Glutamatergic neuron (in vitro differentiated cells): Measurements from ENCODE around the gene SMTNL1. TPM values are rescaled to one million over a fixed set of nuclear protein-coding genes. Genes with fewer than 3 reads are reported as not detected.

ENCODE experiments used
- DNase-seq: peaks from one replicate; pipeline ENCODE4 v3.0.0; 2022
- H3K27ac Mint-ChIP-seq: one replicate; pipeline ENCODE4 v1.8.0; 2020; ENCODE audit warnings: mild to moderate bottlenecking, mixed read lengths, inconsistent platforms; ENCODE audit not compliant: unreplicated experiment
- H3K27me3 Mint-ChIP-seq: one replicate; pipeline ENCODE4 v1.8.0; 2020; ENCODE audit warnings: mild to moderate bottlenecking, moderate library complexity, mixed read lengths, inconsistent platforms; ENCODE audit not compliant: unreplicated experiment
- H3K36me3 Mint-ChIP-seq: one replicate; pipeline ENCODE4 v1.8.0; 2020; ENCODE audit warnings: mild to moderate bottlenecking, mixed read lengths, inconsistent platforms; ENCODE audit not compliant: unreplicated experiment
- H3K4me1 Mint-ChIP-seq: one replicate; pipeline ENCODE4 v1.8.0; 2020; ENCODE audit warnings: mild to moderate bottlenecking, low read depth, mixed read lengths, inconsistent platforms; ENCODE audit not compliant: unreplicated experiment
- H3K4me3 Mint-ChIP-seq: one replicate; pipeline ENCODE4 v1.8.0; 2020; ENCODE audit warnings: mild to moderate bottlenecking, mixed read lengths, inconsistent platforms; ENCODE audit not compliant: unreplicated experiment
- H3K9me3 Mint-ChIP-seq: one replicate; pipeline ENCODE4 v1.8.0; 2020; ENCODE audit warnings: mild to moderate bottlenecking, moderate library complexity, mixed read lengths, inconsistent platforms; ENCODE audit not compliant: unreplicated experiment
- total RNA-seq: library from RNA; stranded (reverse); fragmentation: NEBNext Ultra II Directional; extraction: Animal tissue kit (Norgen Biotek cat#: 25700); gene quantifications from one replicate; pipeline ENCODE4 v1.2.1, GENCODE V29; 2021; ENCODE audit not compliant: unreplicated experiment
- TF ChIP-seq, protein P1 (sequence below): fragments of 200-600 bp; sonication (generic); IDR thresholded peaks from one replicate; pipeline ENCODE4 v1.5.0; 2021; ENCODE audit not compliant: partially characterized antibody, unreplicated experiment

Gene SMTNL1
- total RNA-seq, 1 donor from 2014 or later, result not detected

DNA sequence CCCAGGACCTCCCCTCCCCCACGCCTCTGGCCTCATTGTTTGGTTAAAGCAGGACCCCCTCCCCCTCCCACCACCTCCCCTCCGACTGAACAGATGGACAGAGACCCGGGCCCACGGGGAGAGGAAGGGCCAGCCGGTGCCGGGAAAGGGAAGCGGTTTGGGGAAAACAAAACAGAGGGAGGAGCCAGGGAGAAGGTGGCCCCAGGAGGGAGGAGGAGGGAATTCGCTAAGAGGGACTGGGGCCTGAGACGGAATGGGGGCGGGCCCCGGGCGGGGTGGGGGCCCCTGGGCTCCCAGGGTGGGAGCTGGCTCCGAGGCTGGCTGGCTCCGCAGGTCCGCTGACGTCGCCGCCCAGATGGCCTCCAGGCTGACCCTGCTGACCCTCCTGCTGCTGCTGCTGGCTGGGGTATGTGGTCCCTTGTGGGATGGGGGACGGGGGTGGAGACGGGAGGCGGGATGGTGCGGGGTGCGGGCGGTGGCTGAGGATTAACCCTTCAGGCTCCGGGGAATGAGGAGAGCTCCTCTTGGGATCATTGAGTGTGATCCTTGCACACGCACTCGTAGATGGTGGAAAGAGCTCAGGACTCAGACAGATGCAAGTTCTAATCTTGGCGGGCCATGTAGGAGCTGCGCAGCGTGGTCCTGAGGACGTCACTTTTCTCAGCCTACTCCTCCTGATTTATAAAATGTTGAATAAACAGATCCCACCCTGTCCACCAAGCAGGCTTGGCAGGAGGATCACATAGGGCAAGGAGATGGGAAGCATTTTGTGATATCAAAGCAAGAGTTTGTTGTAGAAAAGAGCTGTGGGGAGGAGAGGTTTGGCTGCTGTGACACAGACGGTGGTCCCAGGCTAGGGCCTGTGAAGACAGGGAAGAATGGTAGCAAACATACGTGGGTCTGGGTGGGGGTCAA lies 60.8 kb downstream of the SMTNL1 start:
- Mint-ChIP-seq H3K36me3 (no peaks in the 10 kb centered on the region), H3K27ac (peak overlapping the region; percentile 99), H3K4me1 (peaks cover 46% of the 10 kb centered on the region)

DNA sequence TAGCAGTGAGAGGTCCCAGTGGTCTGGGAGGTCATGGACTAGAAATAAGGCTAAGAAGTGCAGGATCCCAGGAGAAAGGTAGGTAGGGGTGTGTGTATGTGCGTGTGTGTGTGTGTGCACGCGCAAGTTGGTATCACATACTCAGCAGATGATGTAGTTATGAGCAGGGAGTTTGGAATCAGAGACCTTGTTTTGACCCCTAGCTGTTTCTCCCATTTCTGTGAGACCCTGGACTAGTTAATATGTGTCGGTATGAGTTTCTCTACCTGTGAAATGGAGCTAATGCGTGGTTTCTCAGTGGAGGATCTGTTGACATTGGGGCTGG lies 61.4 kb downstream of the SMTNL1 start:
- H3K27ac Mint-ChIP-seq, result peak overlapping the region; percentile 99
- no peak for DNase-seq
- peaks cover 46% of the 10 kb centered on the region for H3K4me1 Mint-ChIP-seq

More for the DNA sequence above, 60.8 kb downstream of the SMTNL1 start:
- Mint-ChIP-seq H3K9me3 (peaks cover 17% of the 10 kb centered on the region), H3K4me3 (peak overlapping the region; percentile 94), H3K27me3 (peaks cover 12% of the 10 kb centered on the region)
- TF ChIP-seq, protein P1, sequence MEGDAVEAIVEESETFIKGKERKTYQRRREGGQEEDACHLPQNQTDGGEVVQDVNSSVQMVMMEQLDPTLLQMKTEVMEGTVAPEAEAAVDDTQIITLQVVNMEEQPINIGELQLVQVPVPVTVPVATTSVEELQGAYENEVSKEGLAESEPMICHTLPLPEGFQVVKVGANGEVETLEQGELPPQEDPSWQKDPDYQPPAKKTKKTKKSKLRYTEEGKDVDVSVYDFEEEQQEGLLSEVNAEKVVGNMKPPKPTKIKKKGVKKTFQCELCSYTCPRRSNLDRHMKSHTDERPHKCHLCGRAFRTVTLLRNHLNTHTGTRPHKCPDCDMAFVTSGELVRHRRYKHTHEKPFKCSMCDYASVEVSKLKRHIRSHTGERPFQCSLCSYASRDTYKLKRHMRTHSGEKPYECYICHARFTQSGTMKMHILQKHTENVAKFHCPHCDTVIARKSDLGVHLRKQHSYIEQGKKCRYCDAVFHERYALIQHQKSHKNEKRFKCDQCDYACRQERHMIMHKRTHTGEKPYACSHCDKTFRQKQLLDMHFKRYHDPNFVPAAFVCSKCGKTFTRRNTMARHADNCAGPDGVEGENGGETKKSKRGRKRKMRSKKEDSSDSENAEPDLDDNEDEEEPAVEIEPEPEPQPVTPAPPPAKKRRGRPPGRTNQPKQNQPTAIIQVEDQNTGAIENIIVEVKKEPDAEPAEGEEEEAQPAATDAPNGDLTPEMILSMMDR, result no peak
- peak; percentile 97 for DNase-seq

DNA sequence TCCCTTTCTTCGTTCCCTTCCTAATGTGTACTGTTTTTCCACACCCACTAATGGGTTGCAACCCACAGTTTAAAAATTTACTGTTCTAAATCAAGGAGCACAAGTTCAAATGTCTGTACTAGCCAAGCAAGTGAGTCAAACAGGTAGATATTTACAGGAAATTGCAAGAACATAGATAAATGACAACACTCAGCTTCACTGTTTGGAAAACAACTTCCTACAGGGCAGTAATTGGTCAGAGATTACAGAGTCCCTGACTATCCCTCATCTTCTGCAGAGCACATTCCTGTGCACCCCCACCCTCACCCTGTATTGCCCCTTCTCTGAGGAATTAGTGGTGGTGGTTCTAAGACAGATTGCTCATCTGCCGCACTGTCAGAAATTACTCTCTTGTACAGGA lies 62.0 kb downstream of the SMTNL1 start:
- DNase-seq, result no peak
- peaks cover 12% of the 10 kb centered on the region for H3K27me3 Mint-ChIP-seq
- TF ChIP-seq, protein P1, result no peak
- H3K9me3 Mint-ChIP-seq, result peaks cover 17% of the 10 kb centered on the region
- H3K4me3 Mint-ChIP-seq, result peak overlapping the region; percentile 94
- H3K27ac Mint-ChIP-seq, result peak overlapping the region; percentile 99
- peaks cover 43% of the 10 kb centered on the region for H3K4me1 Mint-ChIP-seq
- H3K36me3 Mint-ChIP-seq, result no peaks in the 10 kb centered on the region

More for the DNA sequence above, 61.4 kb downstream of the SMTNL1 start:
- H3K9me3 Mint-ChIP-seq, result peaks cover 17% of the 10 kb centered on the region
- H3K27me3 Mint-ChIP-seq, result peaks cover 12% of the 10 kb centered on the region
- H3K36me3 Mint-ChIP-seq, result no peaks in the 10 kb centered on the region
- peak overlapping the region; percentile 94 for H3K4me3 Mint-ChIP-seq
- TF ChIP-seq, protein P1, result no peak

Other genes with a start within 250 kb of the SMTNL1 start
- 198 TPM for gene TNKS1BP1, start 212.6 kb upstream of the SMTNL1 start, total RNA-seq
- gene SSRP1, start 201.7 kb upstream of the SMTNL1 start, total RNA-seq, result 91.4 TPM
- gene P2RX3, start 199.2 kb upstream of the SMTNL1 start, total RNA-seq, result 496 TPM
- gene PRG3, start 156.4 kb upstream of the SMTNL1 start, total RNA-seq, result not detected
- gene PRG2, start 146.9 kb upstream of the SMTNL1 start, total RNA-seq, result not detected
- 10.8 TPM for gene SLC43A3, start 110.5 kb upstream of the SMTNL1 start, total RNA-seq
- gene RTN4RL2, start 77.1 kb upstream of the SMTNL1 start, total RNA-seq, result 119 TPM
- gene SLC43A1, start 21.9 kb upstream of the SMTNL1 start, total RNA-seq, result 5.2 TPM
- gene TIMM10, start 6.8 kb upstream of the SMTNL1 start, total RNA-seq, result 51.2 TPM
- 199 TPM for gene UBE2L6, start 30.1 kb downstream of the SMTNL1 start, total RNA-seq
- gene SERPING1, start 60.1 kb downstream of the SMTNL1 start, total RNA-seq, result 46.1 TPM
- gene YPEL4, start 112.3 kb downstream of the SMTNL1 start, total RNA-seq, result 16.9 TPM
- 17.1 TPM for gene CLP1, start 120.2 kb downstream of the SMTNL1 start, total RNA-seq
- 42.3 TPM for gene ZDHHC5, start 130.5 kb downstream of the SMTNL1 start, total RNA-seq
- 30.9 TPM for gene MED19, start 174.6 kb downstream of the SMTNL1 start, total RNA-seq
- 94.5 TPM for gene TMX2, start 175.0 kb downstream of the SMTNL1 start, total RNA-seq
- 98.8 TPM for gene SELENOH, start 203.9 kb downstream of the SMTNL1 start, total RNA-seq
- gene BTBD18, start 214.2 kb downstream of the SMTNL1 start, total RNA-seq, result not detected
- gene CTNND1, start 224.2 kb downstream of the SMTNL1 start, total RNA-seq, result 344 TPM